ENCODE results near the gene IL4. TPM values are rescaled to one million over a fixed set of nuclear protein-coding genes. Genes with fewer than 3 reads are reported as not detected.

Gene IL4
- total and polyA plus RNA-seq, 9 of the 15 experiments (the other 6 are each of a cell fraction or from before 2014, with no cell fraction given): 0.22 to 0.62 TPM; not detected in 7

GRCh38 chr5:132662925-132663770 lies 10.6 kb upstream of the IL4 start (continued):
- TF ChIP-seq ZNF280B (CRISPR knock-in tag; IDR thresholded peaks at IDR 0.05) (no peak), ATF4 (CRISPR knock-in tag; IDR thresholded peaks at IDR 0.05) (no peak), ELK3 (CRISPR knock-in tag; IDR thresholded peaks at IDR 0.05) (no peak), MEF2D (tag; conservative IDR thresholded peaks at IDR 0.05; ENCODE audit: low read depth) (no peak; the same call in 1 of the 2 replicates), E2F6 (IDR thresholded peaks at IDR 0.05; ENCODE audit: borderline replicate concordance in 1 of 2, extremely low read depth in 1 of 2, insufficient read depth in 1 of 2, insufficient read length in 1 of 2, low read depth in 1 of 2, low read length in 1 of 2, poor library complexity in 1 of 2, severe bottlenecking in 1 of 2) (peak in 1 of 2 experiments; percentile 27), GTF3C2 (IDR thresholded peaks at IDR 0.05; ENCODE audit: borderline replicate concordance, extremely low read depth, insufficient read length) (no peak), ZNF239 (CRISPR knock-in tag; IDR thresholded peaks at IDR 0.05) (no peak), ZNF77 (CRISPR knock-in tag; IDR thresholded peaks at IDR 0.05) (no peak), MYC (IDR thresholded peaks at IDR 0.05; ENCODE audit: low read depth, low read length) (0 out of 2 replicates have a peak, but pooled peaks have one; percentile 30), MYC (CRISPR knock-in tag; IDR thresholded peaks at IDR 0.05; ENCODE audit: borderline replicate concordance, low read depth) (no peak; the same call in 1 of the 2 replicates), POLR2A (conservative IDR thresholded peaks at IDR 0.05) (0 out of 2 replicates have a peak, but pooled peaks have one; percentile 38), ZNF444 (CRISPR knock-in tag; IDR thresholded peaks at IDR 0.05) (no peak), ZC3H4 (CRISPR knock-in tag; IDR thresholded peaks at IDR 0.05; ENCODE audit: borderline replicate concordance) (no peak), NCOA6 (IDR thresholded peaks at IDR 0.05) (no peak), USF2 (CRISPR knock-in tag; IDR thresholded peaks at IDR 0.05) (peak; percentile 69)
- TF ChIP-seq, protein P1, sequence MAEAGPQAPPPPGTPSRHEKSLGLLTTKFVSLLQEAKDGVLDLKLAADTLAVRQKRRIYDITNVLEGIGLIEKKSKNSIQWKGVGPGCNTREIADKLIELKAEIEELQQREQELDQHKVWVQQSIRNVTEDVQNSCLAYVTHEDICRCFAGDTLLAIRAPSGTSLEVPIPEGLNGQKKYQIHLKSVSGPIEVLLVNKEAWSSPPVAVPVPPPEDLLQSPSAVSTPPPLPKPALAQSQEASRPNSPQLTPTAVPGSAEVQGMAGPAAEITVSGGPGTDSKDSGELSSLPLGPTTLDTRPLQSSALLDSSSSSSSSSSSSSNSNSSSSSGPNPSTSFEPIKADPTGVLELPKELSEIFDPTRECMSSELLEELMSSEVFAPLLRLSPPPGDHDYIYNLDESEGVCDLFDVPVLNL (CRISPR knock-in tag; IDR thresholded peaks at IDR 0.05; ENCODE audit: low read depth): no peak

Measured in K562 (cell line).